HepG2 (cell line): Measurements from ENCODE around the gene RAB24. TPM values are rescaled to one million over a fixed set of nuclear protein-coding genes. Genes with fewer than 3 reads are reported as not detected.
A peak's percentile ranks its signal among the peaks of the same experiment; 100 is the strongest.

Experiments used
- ATAC-seq: fragments of 200-7000 bp; cut with Tn5 transposase; 3 replicates; pipeline ENCODE4 v1.9.1; 2020; ENCODE audit warnings: mild to moderate bottlenecking, moderate library complexity
- BruUV-seq: library from RNA; stranded (reverse); fragments of 400-500 nt; replicated peaks from 2 replicates; lab custom pipeline; 2021; lab: Mats Ljungman, UMichigan
- CTCF ChIA-PET: fragments of 300-600 bp; formaldehyde crosslinking; extraction: SDS; loops from one replicate; lab custom pipeline; 2021; ENCODE audit warnings: low total read pairs, inconsistent platforms, low intra/inter-chr PET ratio; lab: Yijun Ruan, JAX
- POLR2A ChIA-PET: fragments of 350-600 bp; sonication (Branson Sonifier 250); formaldehyde crosslinking; loops from one replicate; lab custom pipeline; 2020; ENCODE audit warnings: antibody characterized with exemption, inconsistent platforms; lab: Yijun Ruan, JAX
- DNase-seq: peaks from one replicate; pipeline ENCODE4 v3.0.0-alpha.2; 2015; ENCODE audit warnings: low spot score
- FAIRE-seq: peaks from 3 replicates; lab custom pipeline; 2011; peaks lifted over from hg19 to GRCh38; lab: Jason Lieb, UNC
- H2AFZ ChIP-seq: one replicate; pipeline ENCODE4 v1.6.1; 2011; ENCODE audit warnings: low read length, inconsistent platforms
- H3K27ac ChIP-seq: fragments of 300-600 bp; 3 replicates; pipeline ENCODE4 v1.8.0; 2011; ENCODE audit warnings: mixed run types, mild to moderate bottlenecking, mixed read lengths, low read length, inconsistent platforms; ENCODE audit not compliant: insufficient read depth; ENCODE audit errors: extremely low read length
- H3K27me3 ChIP-seq, 2 experiments: fragments of 200-600 bp in 1 of 2; 2 replicates in 1 of 2; 3 replicates in 1 of 2; pipeline versions ENCODE4 v1.6.0 to v1.8.0; 2011; ENCODE audit warnings: low read length in 2 of 2, mild to moderate bottlenecking in 2 of 2, moderate library complexity in 2 of 2, inconsistent platforms in 1 of 2; ENCODE audit not compliant: insufficient read depth in 2 of 2, control insufficient read depth in 1 of 2
- H3K36me3 ChIP-seq, 2 experiments: fragments of 200-600 bp in 1 of 2; replicated peaks in 1 of 2; 2 replicates in 1 of 2; 3 replicates in 1 of 2; pipeline versions ENCODE4 v1.5.1 to v1.8.0; 2011; ENCODE audit warnings: low read length in 2 of 2, inconsistent platforms in 1 of 2; ENCODE audit not compliant: insufficient read depth in 2 of 2, control insufficient read depth in 1 of 2
- H3K4me1 ChIP-seq: 2 replicates; pipeline ENCODE4 v1.5.1; 2012; ENCODE audit warnings: low read length, inconsistent platforms; ENCODE audit not compliant: insufficient read depth
- H3K4me2 ChIP-seq: 2 replicates; pipeline ENCODE4 v1.6.0; 2011; ENCODE audit warnings: low read depth, low read length, inconsistent platforms
- H3K4me3 ChIP-seq, 3 experiments: fragments of 200-600 bp in 1 of 3; sonication (generic), shearing (Covaris generic) in 1 of 3; replicated peaks in 1 of 3; 2 replicates each; pipeline ENCODE4 v1.5.1; 2011 to 2016; ENCODE audit warnings: low read length in 3 of 3, inconsistent platforms in 2 of 3, low read depth in 2 of 3, mild to moderate bottlenecking in 2 of 3, control low read depth in 1 of 3, mixed read lengths in 1 of 3; ENCODE audit not compliant: insufficient read depth in 1 of 3
- H3K79me2 ChIP-seq: one replicate; pipeline ENCODE4 v1.6.1; 2011; ENCODE audit warnings: low read length, inconsistent platforms; ENCODE audit not compliant: insufficient read depth
- H3K9ac ChIP-seq: 2 replicates; pipeline ENCODE4 v1.6.0; 2011; ENCODE audit warnings: mild to moderate bottlenecking, low read depth, low read length, inconsistent platforms; ENCODE audit not compliant: insufficient read depth
- H3K9me3 ChIP-seq: 2 replicates; pipeline ENCODE4 v1.5.1; 2012; ENCODE audit warnings: mild to moderate bottlenecking, low read length
- H4K20me1 ChIP-seq: 2 replicates; pipeline ENCODE4 v1.6.0; 2011; ENCODE audit warnings: inconsistent platforms, mild to moderate bottlenecking, low read length, moderate library complexity; ENCODE audit not compliant: insufficient read depth
- CEBPB ChIP-seq: IDR thresholded peaks from 2 replicates; pipeline ENCODE4 v1.6.1; 2011; ENCODE audit warnings: low read depth, low read length, improper control_type of control experiment, borderline replicate concordance
- CHCHD3 ChIP-seq: sonication (generic); formaldehyde crosslinking; IDR thresholded peaks from 2 replicates; pipeline ENCODE4 v1.8.0; 2022; ENCODE audit warnings: mild to moderate bottlenecking, missing genetic modification reagents, moderate library complexity
- MEIS2 ChIP-seq: sonication (generic); formaldehyde crosslinking; IDR thresholded peaks from 2 replicates; pipeline ENCODE4 v1.9.0; 2021; ENCODE audit warnings: mild to moderate bottlenecking, missing genetic modification reagents
- SP4 ChIP-seq: sonication (generic); formaldehyde crosslinking; IDR thresholded peaks from 2 replicates; pipeline ENCODE4 v1.8.1; 2023; ENCODE audit warnings: mild to moderate bottlenecking, missing genetic modification reagents
- SRF ChIP-seq: IDR thresholded peaks from 2 replicates; pipeline ENCODE4 v1.6.1; 2011; ENCODE audit warnings: mild to moderate bottlenecking, low read depth, low read length, moderate library complexity
- UBTF ChIP-seq: sonication (generic); formaldehyde crosslinking; IDR thresholded peaks from 2 replicates; pipeline ENCODE4 v1.4.0; 2020; ENCODE audit warnings: mild to moderate bottlenecking, missing genetic modification reagents
- ZFP36L2 ChIP-seq: sonication (generic); formaldehyde crosslinking; IDR thresholded peaks from 2 replicates; pipeline ENCODE4 v1.4.0; 2020; ENCODE audit warnings: missing genetic modification reagents
- ZNF256 ChIP-seq: sonication (generic); formaldehyde crosslinking; conservative IDR thresholded peaks from 2 replicates; pipeline ENCODE4 v1.4.0; 2020; ENCODE audit warnings: missing genetic modification reagents
- ZNF776 ChIP-seq: sonication (generic); formaldehyde crosslinking; IDR thresholded peaks from 2 replicates; pipeline ENCODE4 v1.4.0; 2020; ENCODE audit warnings: mild to moderate bottlenecking, missing genetic modification reagents
- ZNF781 ChIP-seq: sonication (generic); formaldehyde crosslinking; IDR thresholded peaks from 2 replicates; pipeline ENCODE4 v1.5.1; 2020; ENCODE audit warnings: borderline replicate concordance, mild to moderate bottlenecking, missing genetic modification reagents; ENCODE audit errors: not compliant biosample characterization
- WGBS: methylation state at CpG from one replicate; pipeline ENCODE4 v1.1.6; 2017; ENCODE audit warnings: low lambda C conversion rate; 5-methylcytosine and 5-hydroxymethylcytosine counted together
- in situ Hi-C: cut with HindIII; loops from 2 replicates; pipeline ENCODE4 v1.10.0; 2017; ENCODE audit warnings: low pct_unique_long_range_greater_than_20kb; ENCODE audit not compliant: extremely low pct_ligation_motif_present
- intact Hi-C: fragments of 100-400 bp; cut with micrococcal nuclease; formaldehyde crosslinking; loops from one replicate; pipeline ENCODE4 v1.10.0; 2022; ENCODE audit not compliant: unreplicated experiment
- polyA plus RNA-seq, 8 experiments: library from polyadenylated mRNA; depleted of rRNA in 3 of 8; stranded (reverse) in 7 of 8; unstranded in 1 of 8; fragments of >200 nt; fragmentation: Illumina TruSeq in 4 of 8; extraction: Trizol in 4 of 8; gene quantifications; 2 replicates each; pipeline versions ENCODE4 v1.2.1 to v1.2.3, GENCODE V29; 2011 to 2016; ENCODE audit warnings: low read depth in 4 of 8, missing spikeins in 1 of 8, mixed read lengths in 1 of 8; ENCODE audit not compliant: insufficient read depth in 1 of 8
- total RNA-seq, 5 experiments: library from RNA; depleted of rRNA; stranded (reverse); fragments of >200 nt; fragmentation: Illumina TruSeq; extraction: Trizol; gene quantifications; 2 replicates each; pipeline ENCODE4 v1.2.3, GENCODE V29; 2016; ENCODE audit warnings: low read depth in 1 of 5

RAB24 gene
- total and polyA plus RNA-seq, 2 of the 13 experiments (the other 11 are each of a cell fraction or from before 2014, with no cell fraction given): 22.9 to 63.7 TPM

- Histone ChIP-seq H3K9me3 (no peaks in the 10 kb centered on the region), H3K9ac (no peak overlapping the region), H2AFZ (no peak overlapping the region), H3K4me2 (no peak overlapping the region), H3K36me3 (no peaks in the 10 kb centered on the region), H3K27me3 (peaks cover 0 to 4% of the 10 kb centered on the region in 2 experiments; a peak in 1 of 5 replicates), H3K4me3 (no peak overlapping the region), H4K20me1 (no peaks in the 10 kb centered on the region), H3K4me1 (peaks cover 8% of the 10 kb centered on the region; the same call in 1 of the 2 replicates), H3K79me2 (no peaks in the 10 kb centered on the region), H3K27ac (no peak overlapping the region)
- intact Hi-C loops (no loop called here), in situ Hi-C loops (no loop called here)
- DNase-seq (no peak), ATAC-seq (no peak), FAIRE-seq (no peak)
- POLR2A ChIA-PET: no interaction called here
- no TSS peak for BruUV-seq
- WGBS: 67% methylated on average over 15 of the region's 16 CpGs
- CTCF ChIA-PET: no interaction called here
- TF ChIP-seq SRF (no peak), SP4 (CRISPR knock-in tag) (no peak), CHCHD3 (CRISPR knock-in tag) (no peak), ZNF781 (CRISPR knock-in tag) (no peak), ZNF256 (CRISPR knock-in tag) (no peak), ZFP36L2 (CRISPR knock-in tag) (no peak), ZNF776 (CRISPR knock-in tag) (no peak)
Measured at GRCh38 chr5:177265395-177265794, 38.1 kb downstream of the RAB24 start.

- TF ChIP-seq UBTF (CRISPR knock-in tag) (no peak), MEIS2 (no peak), CEBPB (0 out of 2 replicates have a peak, but pooled peaks have one; percentile 25)
- TF ChIP-seq, all 625 proteins: peak for 1
- H3K9ac ChIP-seq: no peak overlapping the region
- intact Hi-C loops: no loop called here
- H3K79me2 ChIP-seq: no peaks in the 10 kb centered on the region
- H3K36me3 ChIP-seq: no peaks in the 10 kb centered on the region
- no TSS peak for BruUV-seq
- H3K4me1 ChIP-seq: peaks cover 8% of the 10 kb centered on the region; the same call in 1 of the 2 replicates
- no peak overlapping the region for H3K4me3 ChIP-seq
- ATAC-seq (no peak), DNase-seq (no peak), FAIRE-seq (no peak)
- H3K27me3 ChIP-seq: peaks cover 0 to under 1% of the 10 kb centered on the region in 2 experiments; a peak in 1 of 5 replicates
- POLR2A ChIA-PET: no interaction called here
- in situ Hi-C loops: no loop called here
- H3K27ac ChIP-seq: no peak overlapping the region
- no peaks in the 10 kb centered on the region for H3K9me3 ChIP-seq
- WGBS: 36% methylated on average over 1 of the region's 1 CpG
- no peaks in the 10 kb centered on the region for H4K20me1 ChIP-seq
- CTCF ChIA-PET: no interaction called here
- H3K4me2 ChIP-seq: no peak overlapping the region
- H2AFZ ChIP-seq: no peak overlapping the region
Measured at GRCh38 chr5:177264178-177264577, 39.3 kb downstream of the RAB24 start.
